EH (cell line): Measurements from ENCODE around the gene RIPPLY3.
"Not testable (repeated sequence)": the region's sequence is repeated elsewhere in the genome, so short reads cannot be mapped to it uniquely, and the experiment has no call there.

Experiments used
- DNase-seq: peaks from one replicate; pipeline ENCODE4 v3.0.0-alpha.2; 2015; ENCODE audit warnings: low read depth

RIPPLY3 gene

DNA sequence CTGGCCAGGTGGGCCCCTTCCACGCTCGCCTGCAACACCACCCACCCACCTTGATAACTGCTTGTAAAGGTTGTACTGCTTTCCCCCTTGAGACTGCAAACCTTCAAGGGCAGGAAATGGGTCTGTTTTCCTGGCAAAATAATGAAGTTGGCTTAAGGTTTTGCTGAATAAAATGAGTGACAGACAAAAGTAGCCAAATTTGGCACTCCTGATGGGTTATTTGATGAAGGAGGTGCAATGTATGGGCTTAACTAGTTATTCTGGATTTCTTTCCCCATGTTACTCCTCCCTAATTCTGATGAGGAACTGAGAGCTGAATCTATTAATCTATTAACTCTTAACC lies 25.5 kb upstream of the RIPPLY3 start:
- no peak for DNase-seq

DNA sequence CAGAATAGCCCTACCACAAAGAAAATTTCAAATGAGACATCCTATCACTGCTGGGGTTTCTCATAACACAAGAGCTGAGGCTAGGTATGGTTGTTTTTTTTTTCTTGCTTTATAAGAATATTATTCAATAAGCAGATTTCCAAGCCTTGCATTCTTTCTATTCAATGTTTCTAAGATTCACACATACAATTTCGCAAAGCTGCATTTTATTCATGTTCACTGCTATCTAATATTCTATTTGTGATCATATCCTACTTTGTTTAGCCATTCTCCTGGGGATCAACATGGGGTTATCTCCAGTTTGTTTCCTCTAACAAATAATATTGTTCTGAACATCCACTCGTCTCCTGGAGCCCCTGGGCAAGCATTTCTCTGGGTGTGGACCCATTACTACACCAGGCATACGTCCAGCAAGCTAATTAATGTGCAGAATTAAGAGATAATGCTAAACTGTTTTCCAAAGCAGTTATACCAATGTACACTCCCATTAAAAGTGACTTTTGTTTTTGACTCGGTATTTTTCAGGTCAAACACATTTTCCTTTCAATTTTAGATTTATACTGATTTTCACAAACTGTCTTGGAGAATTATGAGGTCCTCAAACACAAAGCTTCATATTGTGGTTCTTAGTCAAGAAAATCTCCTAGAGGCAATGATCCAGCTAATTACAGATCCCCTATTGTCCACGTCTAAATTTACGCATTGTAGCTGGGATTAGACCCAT lies 24.4 kb upstream of the RIPPLY3 start:
- DNase-seq: no peak

DNA sequence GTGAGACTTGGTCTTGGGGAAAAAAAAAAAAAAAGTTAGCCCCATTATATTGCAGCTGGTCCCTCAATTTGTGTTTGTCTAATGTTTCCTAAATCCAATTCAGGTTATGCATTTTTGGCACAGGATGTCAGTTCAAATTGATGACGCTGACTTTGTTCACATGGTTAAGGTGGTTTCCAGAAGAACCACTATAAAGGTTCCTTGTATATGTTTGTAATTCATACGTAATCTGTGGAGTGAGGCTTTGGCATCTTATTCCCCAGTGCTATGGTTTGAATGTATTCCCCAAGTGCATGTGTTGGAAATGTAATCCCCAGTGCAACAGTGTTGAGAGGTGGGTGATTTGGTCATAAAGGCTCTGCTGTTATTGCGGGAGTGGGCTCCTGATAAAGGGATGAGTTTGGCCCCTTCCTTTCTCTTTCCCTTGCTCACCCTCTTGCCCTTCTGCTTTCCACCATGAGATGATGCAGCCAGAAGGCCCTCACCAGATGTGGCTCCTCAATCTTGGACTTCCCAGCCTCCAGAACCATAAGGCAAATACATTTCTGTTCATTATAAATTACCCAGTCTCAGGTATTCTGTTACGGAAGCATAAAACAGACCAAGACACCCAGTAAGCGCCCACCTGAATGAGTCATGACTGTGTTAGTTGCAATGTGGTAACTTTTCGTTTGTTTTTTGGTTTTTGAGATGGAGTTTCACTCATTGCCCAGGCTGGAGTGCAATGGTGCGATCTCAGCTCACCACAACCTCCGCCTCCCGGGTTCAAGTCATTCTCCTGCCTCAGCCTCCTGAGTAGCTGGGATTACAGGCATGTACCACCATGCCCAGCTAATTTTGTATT lies 20.5 kb upstream of the RIPPLY3 start:
- no peak for DNase-seq

DNA sequence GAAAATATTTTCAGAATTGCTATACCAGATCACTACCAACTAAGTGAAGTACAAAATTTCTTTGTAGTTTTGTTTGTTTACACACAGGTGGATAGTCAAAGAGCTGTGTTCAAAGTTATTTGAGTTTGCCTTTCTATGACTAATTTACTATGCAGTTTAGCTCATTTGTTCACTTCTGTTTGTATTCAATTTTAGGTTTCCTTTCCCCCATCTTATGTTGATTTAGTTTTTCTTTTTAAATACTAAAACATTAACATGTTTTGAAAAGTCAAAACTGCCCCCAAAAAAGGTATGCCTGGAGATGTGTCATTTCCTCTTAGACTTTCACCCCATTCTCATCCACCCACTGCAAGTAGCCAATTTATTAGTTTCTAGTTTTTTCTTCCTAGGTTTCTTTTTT lies 18.7 kb upstream of the RIPPLY3 start:
- DNase-seq: no peak

DNA sequence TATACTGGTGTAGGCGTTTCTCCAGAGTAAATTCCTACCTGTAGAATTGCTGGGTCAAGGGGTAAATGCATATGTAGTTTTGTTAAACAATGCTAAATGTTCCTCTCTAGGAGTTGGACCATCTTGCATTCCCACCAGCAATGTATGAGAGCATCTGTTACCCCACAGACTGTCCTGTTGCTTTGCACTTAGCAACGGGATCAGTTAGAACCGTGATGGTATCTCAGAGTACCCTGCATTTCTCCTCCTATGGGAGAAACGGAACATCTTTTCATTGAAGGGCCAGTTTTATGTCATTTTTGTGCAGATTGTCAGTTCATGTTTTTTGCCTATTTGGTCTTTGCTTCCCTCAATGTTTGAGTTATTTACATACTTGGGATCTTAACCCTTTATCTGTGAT lies 18.0 kb upstream of the RIPPLY3 start:
- no peak for DNase-seq

DNA sequence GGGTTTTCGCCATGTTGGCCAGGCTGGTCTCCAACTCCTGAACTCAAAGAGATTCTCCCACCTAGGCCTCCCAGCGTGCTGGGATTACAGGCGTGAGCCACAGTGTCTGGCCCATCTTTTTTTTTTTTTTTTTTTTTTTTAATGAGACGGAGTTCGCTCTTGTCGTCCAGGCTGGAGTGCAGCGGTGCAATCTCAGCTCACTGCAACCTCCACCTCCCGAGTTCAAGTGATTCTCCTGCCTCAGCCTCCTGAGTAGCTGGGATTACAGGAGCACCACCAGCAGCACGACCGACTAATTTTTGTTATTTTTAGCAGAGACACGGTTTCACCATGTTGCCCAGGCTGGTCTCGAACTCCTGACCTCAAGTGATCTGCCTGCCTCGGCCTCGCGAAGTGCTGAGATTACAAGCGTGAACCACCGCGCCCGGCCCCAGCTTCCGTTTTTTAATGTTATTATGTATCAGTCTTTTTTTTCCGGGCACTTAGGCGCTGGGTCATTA lies 17.3 kb upstream of the RIPPLY3 start:
- not testable (repeated sequence) for DNase-seq

DNA sequence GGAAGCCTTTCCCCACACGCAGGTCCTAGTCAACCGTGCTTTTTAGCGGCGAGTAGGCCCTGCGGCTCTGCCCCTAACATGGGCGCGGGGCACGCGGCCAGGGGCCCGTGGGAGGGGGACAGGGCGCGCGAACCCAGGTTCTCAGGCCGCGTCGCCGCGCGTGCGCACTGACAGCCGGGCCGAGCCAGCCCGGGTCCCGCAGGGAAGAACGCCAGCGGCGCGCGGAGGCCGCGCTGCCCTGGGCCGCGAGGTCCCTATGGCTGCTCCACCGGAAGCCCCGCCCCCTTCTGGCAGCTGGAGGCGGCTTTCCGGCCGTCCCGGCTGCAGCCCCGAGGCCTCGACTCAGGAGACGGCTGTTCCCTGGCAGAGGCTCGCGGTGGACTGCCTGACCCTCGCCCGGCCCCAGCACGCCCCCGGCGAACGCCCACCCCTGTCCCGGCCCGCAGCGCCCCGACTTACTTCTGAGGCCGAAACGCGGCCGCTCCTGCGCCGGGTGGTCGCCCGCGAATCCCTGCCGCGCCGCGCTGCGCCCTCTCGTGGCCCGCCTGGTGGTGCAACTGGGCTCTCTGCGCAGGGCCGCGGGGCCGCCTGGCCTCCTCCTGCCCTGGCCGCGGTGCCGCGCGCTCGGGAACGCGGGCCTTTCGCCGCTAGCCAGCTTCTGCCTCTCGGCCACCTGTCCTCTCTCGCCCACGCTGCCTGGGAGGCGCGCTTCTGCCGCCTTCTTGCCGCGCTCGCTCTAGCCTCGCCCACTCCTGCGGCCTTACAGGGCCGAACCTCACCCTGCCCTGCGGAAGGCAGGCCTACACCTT lies 16.6 kb upstream of the RIPPLY3 start:
- DNase-seq: peak; percentile 94

DNA sequence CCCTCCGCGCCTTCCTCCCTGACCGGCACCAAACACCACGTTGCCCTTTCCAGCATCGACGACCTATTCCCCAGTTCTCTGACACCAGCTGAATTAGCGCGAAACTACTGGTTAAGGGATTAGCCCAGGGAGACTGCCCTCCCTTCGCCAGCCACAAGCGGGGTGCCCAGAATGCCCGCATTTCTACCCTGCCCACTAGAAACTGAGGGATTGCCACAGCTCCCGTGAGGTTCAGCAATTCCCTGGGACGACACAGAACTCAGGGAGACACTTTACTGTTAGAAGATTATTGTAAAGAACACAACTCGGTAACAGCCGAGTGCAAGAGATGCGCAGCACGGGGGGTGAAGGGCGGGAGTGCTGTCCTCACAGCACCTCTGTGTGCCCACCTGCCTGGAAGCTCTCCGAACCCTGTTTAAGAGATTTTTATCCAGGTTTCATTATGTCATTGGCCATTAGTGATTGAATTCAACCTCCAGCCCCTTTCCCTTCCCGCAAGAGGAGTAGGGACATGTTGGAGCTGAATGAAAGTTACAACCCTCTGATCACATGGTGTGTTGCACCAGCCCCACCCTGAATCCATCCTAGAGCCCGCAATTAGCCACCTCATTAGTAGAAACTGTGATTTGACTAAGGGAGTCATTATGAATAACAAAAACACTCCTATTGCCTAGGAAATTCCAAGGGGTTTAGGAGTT lies 15.8 kb upstream of the RIPPLY3 start:
- DNase-seq: no peak

DNA sequence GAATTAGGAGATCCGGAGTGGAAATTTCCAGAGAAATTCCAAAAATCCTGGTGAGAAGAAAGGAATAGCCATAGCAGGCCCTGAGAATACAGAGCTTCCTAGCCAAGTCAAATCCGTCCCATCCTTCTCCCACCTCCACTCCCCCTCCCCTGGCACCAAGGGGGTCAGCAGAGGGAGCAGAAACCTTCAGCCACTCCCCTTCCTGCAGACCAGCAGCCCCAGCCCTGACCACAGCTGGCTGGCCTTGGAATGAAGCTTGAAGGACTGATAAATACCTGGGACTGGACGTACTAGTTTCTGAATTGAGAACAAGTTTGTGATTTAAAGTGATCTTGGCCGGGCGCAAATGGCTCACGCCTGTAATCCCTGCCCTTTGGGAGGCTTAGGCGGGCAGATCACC lies 13.8 kb upstream of the RIPPLY3 start:
- DNase-seq: no peak

DNA sequence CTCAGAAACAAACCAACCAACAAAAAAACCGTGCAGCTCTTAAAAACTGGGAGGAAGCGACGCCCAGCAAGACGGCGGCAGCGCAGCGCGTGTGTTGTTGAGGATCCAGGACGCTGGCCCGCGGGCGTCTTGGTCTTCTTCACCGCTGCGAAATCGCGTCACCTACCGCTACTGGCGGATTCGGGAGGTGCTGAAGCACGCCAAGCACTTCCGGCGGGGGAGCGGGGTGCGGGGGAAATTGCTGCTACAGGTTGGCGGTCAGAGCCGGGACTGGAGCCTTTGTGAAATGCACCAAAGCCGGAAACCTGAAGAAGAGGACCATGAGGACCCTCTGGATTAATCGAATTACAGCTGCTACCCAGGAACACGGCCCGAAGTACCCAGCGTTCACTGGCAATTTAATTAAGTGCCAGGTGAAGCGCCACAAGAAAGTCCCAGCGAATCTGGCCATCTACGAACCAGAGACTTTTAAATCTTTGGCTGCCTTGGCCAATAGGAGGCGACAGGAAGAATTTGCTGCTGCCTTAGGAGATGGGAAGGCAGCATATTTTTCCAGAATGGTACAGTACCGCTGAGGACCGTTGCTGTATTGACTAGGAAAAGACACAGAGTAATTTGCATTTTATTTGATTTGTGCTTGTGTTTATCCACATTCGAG lies 11.9 kb upstream of the RIPPLY3 start:
- no peak for DNase-seq

DNA sequence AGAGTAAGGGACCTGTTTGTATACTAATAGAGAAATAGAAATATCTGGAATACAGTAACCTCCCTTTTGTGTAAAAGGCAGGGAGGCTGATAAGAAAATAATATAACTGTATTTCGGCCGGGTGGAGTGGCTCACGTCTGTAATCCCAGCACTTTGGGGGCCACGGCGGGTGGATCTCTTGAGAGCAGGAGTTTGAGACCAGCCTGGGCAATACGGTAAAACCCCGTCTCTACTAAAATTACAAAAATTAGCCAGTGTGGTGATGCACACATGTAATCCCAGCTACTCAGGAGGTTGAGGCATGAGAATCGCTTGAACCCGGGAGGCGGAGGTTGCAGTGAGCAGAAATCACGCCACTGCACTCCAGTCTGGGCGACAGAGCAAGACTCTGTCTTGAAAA lies 11.2 kb upstream of the RIPPLY3 start:
- DNase-seq: not testable (repeated sequence)

DNA sequence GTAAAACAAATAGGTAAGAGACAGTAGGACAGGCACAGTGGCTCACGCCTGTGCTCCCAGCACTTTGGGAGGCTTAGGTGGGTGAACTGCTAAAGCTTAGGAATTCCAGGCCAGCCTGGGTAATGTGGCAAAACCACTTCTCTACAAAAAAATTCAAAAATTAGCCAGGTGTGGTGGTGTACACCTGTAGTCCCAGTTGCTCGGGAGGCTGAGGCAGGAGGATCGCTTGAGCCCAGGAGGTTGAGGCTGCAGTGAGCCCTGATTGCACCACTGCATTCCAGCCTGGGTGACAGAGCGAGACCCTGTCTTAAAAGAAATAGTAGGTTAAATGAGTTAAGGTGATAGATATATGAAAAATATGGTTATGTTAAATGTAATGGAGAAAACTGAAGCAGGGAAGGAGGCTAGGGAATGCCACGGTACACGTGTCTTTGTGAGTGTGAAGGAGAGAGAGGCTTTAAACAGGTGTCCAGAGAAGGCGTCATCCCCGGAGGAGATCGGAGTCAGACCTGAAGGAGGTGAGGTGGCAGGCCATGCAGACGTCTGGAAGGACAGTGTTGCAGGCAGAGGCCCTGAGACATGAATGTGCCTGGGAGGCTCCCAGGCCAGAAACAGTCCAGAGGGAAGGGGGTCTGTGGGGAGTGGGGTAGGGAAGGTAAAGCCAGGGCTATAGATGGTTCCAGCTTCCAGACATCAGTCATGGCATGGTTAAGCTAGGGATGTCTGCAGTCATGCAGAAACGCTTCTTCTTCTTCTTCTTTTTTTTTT lies 7.2 kb upstream of the RIPPLY3 start:
- no peak for DNase-seq

DNA sequence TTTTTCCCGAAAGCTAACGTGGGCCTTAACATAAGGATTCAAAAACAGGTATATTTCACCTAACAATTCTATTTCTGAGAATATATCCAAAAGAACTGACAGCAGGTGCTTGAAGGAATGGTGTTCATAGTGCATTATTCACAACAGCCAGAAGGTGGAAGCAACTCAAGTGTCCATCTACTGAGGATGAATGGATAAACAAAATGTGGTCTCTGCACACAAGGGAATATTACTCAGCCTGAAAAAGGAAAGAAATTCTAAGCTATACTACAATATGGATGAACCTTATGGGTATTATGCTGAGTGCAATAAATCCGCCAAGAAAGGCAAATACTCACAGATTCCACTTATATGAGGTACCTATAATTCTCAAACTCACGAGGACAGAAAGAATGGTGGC lies 6.1 kb upstream of the RIPPLY3 start:
- DNase-seq: peak; percentile 11

DNA sequence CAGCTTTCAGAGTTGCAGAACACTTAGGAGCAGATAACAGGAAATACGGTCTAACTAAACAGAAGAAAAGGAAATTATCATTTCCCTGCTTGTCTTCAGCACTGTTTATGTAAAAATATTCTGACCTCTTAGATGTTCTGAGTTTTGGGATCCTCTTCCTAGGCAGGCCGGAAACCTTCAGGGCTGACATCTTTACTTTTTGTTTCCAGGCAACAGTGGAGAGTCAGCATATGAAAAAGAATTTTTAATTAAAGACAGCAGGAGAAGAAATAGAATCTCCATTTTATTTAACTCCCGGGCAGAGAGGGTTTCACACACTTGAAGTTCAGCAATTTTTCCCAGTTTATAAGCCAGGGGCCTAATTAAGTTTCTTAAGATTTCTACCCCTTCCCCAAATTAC lies 5.1 kb upstream of the RIPPLY3 start:
- peak; percentile 41 for DNase-seq

DNA sequence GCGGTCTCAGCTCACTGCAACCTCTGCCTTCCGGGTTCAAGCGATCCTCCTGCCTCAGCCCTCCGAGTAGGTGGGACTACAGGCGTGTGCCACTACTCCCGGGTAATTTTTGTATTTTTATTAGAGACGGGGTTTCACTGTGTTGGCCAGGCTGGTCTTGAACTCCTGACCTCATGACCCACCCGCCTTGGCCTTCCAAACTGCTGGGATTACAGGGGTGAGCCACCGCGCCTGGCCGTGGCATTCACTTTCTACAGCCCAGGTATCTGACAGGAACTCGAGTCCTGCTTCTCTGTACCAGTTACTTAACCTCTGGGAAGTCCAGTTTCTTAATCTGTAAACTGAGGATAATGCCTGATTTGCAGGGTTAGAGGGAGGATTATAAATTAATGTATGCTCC lies 3.7 kb upstream of the RIPPLY3 start:
- DNase-seq: not testable (repeated sequence)

DNA sequence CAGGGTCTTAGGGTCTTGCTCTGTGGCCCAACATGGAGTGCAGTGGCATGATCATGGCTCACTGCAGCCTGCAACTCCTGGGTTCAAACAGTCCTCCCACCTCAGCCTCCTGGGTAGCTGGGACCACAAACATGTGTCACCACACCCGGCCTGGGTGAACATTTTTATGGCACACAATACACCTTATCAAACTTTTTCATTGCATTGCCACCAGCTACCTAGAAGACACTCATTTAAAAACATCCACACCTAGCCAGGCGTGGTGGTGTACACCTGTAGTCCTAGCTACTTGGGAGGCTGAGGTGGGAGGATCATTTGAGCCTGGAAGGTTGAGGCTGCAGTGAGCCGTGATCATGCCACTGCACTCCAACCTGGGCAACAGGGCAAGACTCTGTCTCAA lies 2.6 kb upstream of the RIPPLY3 start:
- not testable (repeated sequence) for DNase-seq

DNA sequence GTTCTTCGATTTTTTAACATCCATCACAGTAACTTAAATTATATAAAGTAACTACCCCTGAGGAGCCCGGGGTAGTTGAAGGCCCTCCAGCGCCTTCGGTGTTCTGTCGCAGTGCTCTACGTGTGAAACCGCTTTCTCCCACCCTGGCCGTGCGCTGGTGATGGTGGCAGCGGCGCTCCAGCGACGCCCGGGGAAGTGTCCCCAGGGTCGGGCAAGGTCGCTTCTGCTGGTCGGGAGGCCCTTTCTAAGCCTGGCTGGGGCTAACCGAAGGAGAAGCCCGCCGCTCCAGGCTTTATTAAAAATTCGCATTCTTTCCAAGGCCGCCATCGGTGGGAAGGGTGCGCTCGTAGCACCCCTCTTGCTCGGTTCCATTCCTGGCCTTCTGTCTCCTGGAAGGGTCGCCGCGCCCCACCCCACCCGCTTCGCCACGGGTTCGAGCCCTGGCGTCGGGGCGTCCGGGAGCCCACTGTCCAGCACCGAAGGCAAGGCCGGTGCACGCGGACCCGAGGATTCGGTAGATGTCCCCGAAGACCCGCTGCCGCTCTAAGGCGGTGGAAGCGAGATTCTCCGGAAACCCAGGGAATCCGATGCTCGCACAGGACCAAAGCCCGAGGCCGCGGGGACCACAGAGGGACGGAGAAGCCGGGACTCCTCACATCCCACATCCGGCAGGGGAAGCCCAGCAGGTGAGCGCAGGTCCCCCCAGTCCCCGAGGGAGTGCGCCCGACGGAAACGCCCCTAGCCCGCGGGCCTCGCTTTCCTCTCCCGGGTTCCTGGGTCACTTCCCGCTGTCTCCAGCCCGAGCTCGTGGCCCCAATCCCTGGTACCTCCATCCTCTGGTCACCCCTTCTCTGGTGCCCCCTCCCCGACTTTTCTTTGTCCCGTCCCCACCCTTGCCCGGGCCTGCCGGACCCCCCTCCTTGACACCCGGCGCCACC lies 685 bp upstream of the RIPPLY3 start:
- DNase-seq: no peak

DNA sequence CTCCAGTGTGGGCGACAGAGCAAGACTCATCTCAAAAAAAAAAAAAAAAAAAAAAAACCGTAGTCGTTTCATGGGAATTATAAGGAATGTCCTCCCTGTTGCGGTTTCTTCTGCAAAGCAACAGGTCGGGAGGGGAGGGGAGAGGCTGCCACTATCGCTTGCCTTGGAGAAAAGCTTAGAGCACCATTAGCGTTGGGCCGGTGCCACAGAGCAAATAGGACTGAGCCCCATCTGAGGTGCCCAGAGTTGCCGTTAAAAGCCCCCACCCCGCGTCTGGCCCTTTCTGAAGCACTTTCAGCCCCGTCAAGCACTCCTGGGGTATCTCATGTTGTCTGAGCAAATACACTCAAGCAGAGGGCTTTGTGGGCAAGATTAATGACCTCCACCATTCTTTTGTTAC lies 2.2 kb downstream of the RIPPLY3 start:
- DNase-seq: no peak

DNA sequence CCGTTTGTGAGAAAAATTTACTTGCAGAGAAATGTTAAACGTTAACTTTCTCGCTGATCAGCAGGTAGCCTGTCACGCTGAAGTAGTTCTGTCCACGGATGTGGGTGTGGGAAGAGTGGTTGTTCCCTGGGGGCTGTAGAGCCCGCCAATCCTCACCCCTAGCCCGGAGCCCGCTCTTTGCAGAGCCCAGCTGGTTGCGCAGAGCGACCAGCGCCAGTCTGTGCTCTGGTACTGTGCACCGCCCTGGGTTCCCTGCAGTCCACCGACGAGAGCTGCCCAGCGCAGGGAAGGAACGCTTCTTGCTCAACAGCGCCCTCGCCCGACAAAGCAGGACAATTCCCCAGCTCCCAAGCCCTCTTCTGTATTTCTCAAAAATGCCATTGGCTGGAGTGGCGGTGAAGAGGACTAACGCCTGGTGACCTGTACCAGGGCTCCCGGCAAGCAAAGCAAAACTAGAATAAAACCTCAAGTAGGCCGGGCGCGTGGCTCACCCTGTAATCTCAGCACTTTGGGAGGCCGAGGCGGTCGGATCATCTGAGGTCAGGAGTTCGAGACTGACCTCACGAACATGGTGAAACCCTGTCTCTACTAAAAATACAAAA lies 3.3 kb downstream of the RIPPLY3 start:
- DNase-seq: peak; percentile 86
